WTC11 (cell line): ENCODE data around the gene CTDP1. TPM values are rescaled to one million over a fixed set of nuclear protein-coding genes. Genes with fewer than 3 reads are reported as not detected.
"Not testable (repeated sequence)": the region's sequence is repeated elsewhere in the genome, so short reads cannot be mapped to it uniquely, and the experiment has no call there.

Experiments
- ATAC-seq: fragments of 200-7000 bp; cut with Tn5 transposase; 2 replicates; pipeline ENCODE4 v1.10.0; 2021; ENCODE audit warnings: mild to moderate bottlenecking, moderate library complexity
- CTCF ChIA-PET: fragments of 300-600 bp; sonication (Branson Sonifier 250); formaldehyde crosslinking; loops from one replicate; lab custom pipeline; 2021; ENCODE audit warnings: antibody characterized with exemption; lab: Charles Lee
- POLR2A ChIA-PET: fragments of 350-600 bp; sonication (Branson Sonifier 250); formaldehyde crosslinking; loops from one replicate; lab custom pipeline; 2021; ENCODE audit warnings: antibody characterized with exemption; lab: Charles Lee
- DNase-seq: peaks from one replicate; pipeline ENCODE4 v3.0.0; 2021; ENCODE audit warnings: low spot score
- H3K27ac Mint-ChIP-seq: 2 replicates; pipeline ENCODE4 v1.8.0; 2021; ENCODE audit warnings: mixed read lengths
- H3K27me3 Mint-ChIP-seq: 2 replicates; pipeline ENCODE4 v1.8.0; 2021; ENCODE audit warnings: low read depth, mild to moderate bottlenecking, moderate library complexity, mixed read lengths
- H3K36me3 Mint-ChIP-seq: 2 replicates; pipeline ENCODE4 v1.8.0; 2021; ENCODE audit warnings: mixed read lengths
- H3K4me1 Mint-ChIP-seq: 2 replicates; pipeline ENCODE4 v1.8.0; 2022; ENCODE audit warnings: mixed read lengths
- H3K4me3 Mint-ChIP-seq: 2 replicates; pipeline ENCODE4 v1.8.0; 2021; ENCODE audit warnings: mild to moderate bottlenecking, moderate library complexity, mixed read lengths
- H3K9me3 Mint-ChIP-seq: 2 replicates; pipeline ENCODE4 v1.8.0; 2021; ENCODE audit warnings: mixed read lengths
- ATF1 ChIP-seq: sonication (generic); formaldehyde crosslinking; IDR thresholded peaks from 2 replicates; pipeline ENCODE4 v1.8.1; 2023; ENCODE audit warnings: mild to moderate bottlenecking, moderate library complexity, missing genetic modification reagents
- ATF3 ChIP-seq: sonication (generic); formaldehyde crosslinking; conservative IDR thresholded peaks from 2 replicates; pipeline ENCODE4 v1.8.1; 2022; ENCODE audit warnings: mild to moderate bottlenecking, missing genetic modification reagents
- EMX1 ChIP-seq: fragments of 250-450 bp; sonication (Bioruptor Pico); IDR thresholded peaks from 2 replicates; pipeline ENCODE4 v1.8.0; 2021; ENCODE audit warnings: mild to moderate bottlenecking
- GABPB1 ChIP-seq: sonication (generic); formaldehyde crosslinking; IDR thresholded peaks from 2 replicates; pipeline ENCODE4 v1.8.1; 2023; ENCODE audit warnings: mild to moderate bottlenecking, missing genetic modification reagents
- GRHL2 ChIP-seq: fragments of 250-450 bp; sonication (Bioruptor Pico); IDR thresholded peaks from 2 replicates; pipeline ENCODE4 v1.8.0; 2022; ENCODE audit warnings: mild to moderate bottlenecking, moderate library complexity; ENCODE audit not compliant: insufficient replicate concordance, severe bottlenecking
- MXD4 ChIP-seq: fragments of 250-450 bp; sonication (Bioruptor Pico); IDR thresholded peaks from 2 replicates; pipeline ENCODE4 v1.8.0; 2021; ENCODE audit warnings: mild to moderate bottlenecking, moderate library complexity, borderline replicate concordance
- NR2C2 ChIP-seq: sonication (generic); formaldehyde crosslinking; IDR thresholded peaks from 2 replicates; pipeline ENCODE4 v1.8.0; 2022; ENCODE audit warnings: mild to moderate bottlenecking, missing genetic modification reagents
- SMAD4 ChIP-seq: sonication (generic); formaldehyde crosslinking; IDR thresholded peaks from 2 replicates; pipeline ENCODE4 v1.8.0; 2022; ENCODE audit warnings: mild to moderate bottlenecking, missing genetic modification reagents
- SP1 ChIP-seq: sonication (generic); formaldehyde crosslinking; conservative IDR thresholded peaks from 2 replicates; pipeline ENCODE4 v1.8.1; 2022; ENCODE audit warnings: missing genetic modification reagents
- USF1 ChIP-seq: sonication (generic); formaldehyde crosslinking; IDR thresholded peaks from 2 replicates; pipeline ENCODE4 v1.8.0; 2022; ENCODE audit warnings: mild to moderate bottlenecking, missing genetic modification reagents
- ZNF138 ChIP-seq: sonication (generic); formaldehyde crosslinking; conservative IDR thresholded peaks from 2 replicates; pipeline ENCODE4 v1.8.1; 2022; ENCODE audit warnings: mild to moderate bottlenecking, moderate library complexity, missing genetic modification reagents
- ZNF512 ChIP-seq: sonication (generic); formaldehyde crosslinking; IDR thresholded peaks from 2 replicates; pipeline ENCODE4 v1.8.1; 2022; ENCODE audit warnings: missing genetic modification reagents, borderline replicate concordance
- ZNF671 ChIP-seq: fragments of 250-450 bp; sonication (Bioruptor Pico); IDR thresholded peaks from 2 replicates; pipeline ENCODE4 v1.8.0; 2021; ENCODE audit warnings: mild to moderate bottlenecking
- total RNA-seq: library from RNA; stranded (reverse); gene quantifications from 3 replicates; pipeline ENCODE4 v1.2.3, GENCODE V29; 2021
- TF ChIP-seq, protein P1 (sequence below): sonication (generic); formaldehyde crosslinking; IDR thresholded peaks from 2 replicates; pipeline ENCODE4 v1.8.0; 2023; ENCODE audit warnings: missing genetic modification reagents

CTDP1 gene
- total RNA-seq, 1 experiment from 2014 or later: 39.7 TPM

DNA sequence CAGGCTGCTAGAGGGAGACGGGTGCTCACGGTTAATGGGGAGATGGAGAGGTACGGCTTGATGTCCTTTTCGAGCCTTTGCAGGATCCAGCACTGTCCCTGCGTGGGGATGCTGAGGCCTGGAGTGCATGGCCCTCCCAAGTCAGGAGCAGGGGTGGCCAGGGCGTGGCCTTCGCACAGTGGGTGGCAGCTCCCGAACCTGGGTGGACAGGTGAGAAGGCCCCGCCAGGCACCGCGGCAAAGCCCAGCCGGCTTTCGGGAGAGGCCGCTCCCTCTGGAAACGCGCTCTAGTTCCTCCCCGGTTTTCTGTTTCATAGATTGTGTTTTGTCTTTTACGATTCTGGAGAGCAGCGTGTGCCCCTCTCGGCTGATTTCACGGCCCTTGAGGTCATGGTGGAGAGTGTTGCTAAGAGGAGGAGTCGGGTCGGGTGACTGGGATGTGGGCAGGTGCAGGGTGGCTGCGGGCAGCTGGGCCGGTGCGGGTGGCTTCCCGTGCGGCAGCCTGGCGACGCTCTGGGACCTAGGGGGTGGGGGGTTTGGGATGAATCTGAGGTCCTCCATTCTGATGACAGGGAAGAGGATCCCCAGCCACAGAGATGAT is 39.4 kb downstream of the CTDP1 start:
- Mint-ChIP-seq H3K9me3 (0 out of 2 replicates have a peak, but pooled peaks cover 8% of the 10 kb centered on the region), H3K4me1 (no peaks in the 10 kb centered on the region), H3K36me3 (peaks cover 46% of the 10 kb centered on the region), H3K27me3 (no peaks in the 10 kb centered on the region), H3K4me3 (no peak overlapping the region), H3K27ac (no peak overlapping the region)
- DNase-seq (no peak), ATAC-seq (no peak)
- ChIA-PET POLR2A (interaction anchor here (0.6 kb wide), 1 partner anchor 251 kb away, joined by 3 read pairs; no protein-coding TSS in a partner anchor), CTCF (no interaction called here)
- TF ChIP-seq NR2C2 (CRISPR knock-in tag) (no peak), GRHL2 (no peak), MXD4 (CRISPR knock-in tag) (no peak)
- TF ChIP-seq, protein P1, sequence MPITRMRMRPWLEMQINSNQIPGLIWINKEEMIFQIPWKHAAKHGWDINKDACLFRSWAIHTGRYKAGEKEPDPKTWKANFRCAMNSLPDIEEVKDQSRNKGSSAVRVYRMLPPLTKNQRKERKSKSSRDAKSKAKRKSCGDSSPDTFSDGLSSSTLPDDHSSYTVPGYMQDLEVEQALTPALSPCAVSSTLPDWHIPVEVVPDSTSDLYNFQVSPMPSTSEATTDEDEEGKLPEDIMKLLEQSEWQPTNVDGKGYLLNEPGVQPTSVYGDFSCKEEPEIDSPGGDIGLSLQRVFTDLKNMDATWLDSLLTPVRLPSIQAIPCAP: no peak

DNA sequence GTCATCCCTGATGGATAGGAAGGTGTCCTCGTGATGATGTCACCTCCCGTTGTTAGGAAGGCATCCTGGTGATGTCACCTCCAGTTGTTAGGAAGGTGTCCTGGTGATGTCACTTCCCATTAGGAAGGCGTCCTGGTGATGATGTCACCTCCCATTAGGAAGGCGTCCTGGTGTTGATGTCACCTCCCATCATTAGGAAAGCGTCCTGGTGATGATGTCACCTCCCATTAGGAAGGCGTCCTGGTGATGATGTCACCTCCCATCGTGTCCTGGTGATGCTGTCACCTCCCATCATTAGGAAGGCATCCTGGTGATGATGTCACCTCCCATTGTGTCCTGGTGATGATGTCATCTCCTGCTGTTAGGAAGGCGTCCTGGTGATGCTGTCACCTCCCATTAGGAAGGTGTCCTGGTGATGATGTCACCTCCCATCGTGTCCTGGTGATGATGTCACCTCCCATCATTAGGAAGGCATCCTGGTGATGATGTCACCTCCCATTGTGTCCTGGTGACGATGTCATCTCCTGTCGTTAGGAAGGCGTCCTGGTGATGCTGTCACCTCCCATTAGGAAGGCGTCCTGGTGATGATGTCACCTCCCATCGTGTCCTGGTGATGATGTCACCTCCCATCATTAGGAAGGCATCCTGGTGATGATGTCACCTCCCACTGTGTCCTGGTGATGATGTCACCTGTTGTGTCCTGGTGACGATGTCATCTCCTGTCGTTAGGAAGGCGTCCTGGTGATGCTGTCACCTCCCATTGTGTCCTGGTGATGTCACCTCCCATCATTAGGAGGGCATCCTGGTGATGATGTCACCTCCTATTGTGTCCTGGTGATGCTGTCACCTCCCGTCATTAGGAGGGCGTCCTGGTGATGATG is 40.1 kb downstream of the CTDP1 start:
- CTCF ChIA-PET, H3K4me3 Mint-ChIP-seq, H3K27me3 Mint-ChIP-seq, H3K4me1 Mint-ChIP-seq, H3K27ac Mint-ChIP-seq, ATAC-seq, DNase-seq, POLR2A ChIA-PET, H3K9me3 Mint-ChIP-seq: not testable (repeated sequence)
- peaks cover 48% of the 10 kb centered on the region for H3K36me3 Mint-ChIP-seq

GRCh38 chr18:79720359-79720733 is 40.7 kb downstream of the CTDP1 start:
- ChIA-PET CTCF (no interaction called here), POLR2A (no interaction called here)
- no peaks in the 10 kb centered on the region for H3K4me1 Mint-ChIP-seq
- H3K27ac Mint-ChIP-seq: no peak overlapping the region
- no peak for TF ChIP-seq GABPB1 (CRISPR knock-in tag)
- TF ChIP-seq, all 79 proteins: peak for 0
- Mint-ChIP-seq H3K9me3 (0 out of 2 replicates have a peak, but pooled peaks cover 8% of the 10 kb centered on the region), H3K36me3 (peaks cover 48% of the 10 kb centered on the region), H3K4me3 (no peak overlapping the region), H3K27me3 (no peaks in the 10 kb centered on the region)
- ATAC-seq (no peak), DNase-seq (no peak)

DNA sequence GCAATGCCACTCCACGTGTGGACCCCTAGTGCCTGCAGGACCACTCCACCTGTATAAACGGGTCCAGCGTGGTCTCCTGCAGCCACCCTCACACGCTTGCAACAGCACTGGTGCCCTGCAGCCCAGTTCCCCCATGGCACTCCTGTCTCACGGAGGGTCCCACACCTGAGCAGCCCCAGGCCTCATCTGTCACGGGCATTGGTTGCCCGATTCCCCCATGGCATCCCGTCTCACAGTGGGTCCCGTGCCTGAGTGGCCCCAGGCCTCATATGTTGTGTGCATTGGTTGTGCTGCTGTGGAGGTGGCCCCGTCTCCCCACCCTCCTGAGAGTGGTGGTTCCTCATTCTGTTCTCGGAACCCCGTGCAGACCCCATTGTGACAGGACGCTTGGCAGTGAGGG is 43.4 kb downstream of the CTDP1 start:
- POLR2A ChIA-PET: no interaction called here
- Mint-ChIP-seq H3K4me1 (no peaks in the 10 kb centered on the region), H3K27ac (no peak overlapping the region)
- TF ChIP-seq ZNF671 (CRISPR knock-in tag): no peak
- no peak for TF ChIP-seq SP1
- no peak for TF ChIP-seq GABPB1 (CRISPR knock-in tag)
- no peak for TF ChIP-seq ATF1 (CRISPR knock-in tag)
- no peak for TF ChIP-seq ATF3
- TF ChIP-seq EMX1 (CRISPR knock-in tag): no peak
- no peak for TF ChIP-seq MXD4 (CRISPR knock-in tag)
- no peak for TF ChIP-seq ZNF138
- TF ChIP-seq SMAD4 (CRISPR knock-in tag): no peak
- no peak for TF ChIP-seq NR2C2 (CRISPR knock-in tag)
- no peak for TF ChIP-seq USF1 (CRISPR knock-in tag)
- no peak for TF ChIP-seq ZNF512 (CRISPR knock-in tag)
- TF ChIP-seq, all 79 proteins: peak for 0
- Mint-ChIP-seq H3K9me3 (0 out of 2 replicates have a peak, but pooled peaks cover 8% of the 10 kb centered on the region), H3K36me3 (peaks cover 44% of the 10 kb centered on the region), H3K27me3 (no peaks in the 10 kb centered on the region), H3K4me3 (no peak overlapping the region)
- DNase-seq: no peak
- CTCF ChIA-PET: no interaction called here
- ATAC-seq: no peak
